Measurements from ENCODE around the gene KRT13.

Gene KRT13

DNA sequence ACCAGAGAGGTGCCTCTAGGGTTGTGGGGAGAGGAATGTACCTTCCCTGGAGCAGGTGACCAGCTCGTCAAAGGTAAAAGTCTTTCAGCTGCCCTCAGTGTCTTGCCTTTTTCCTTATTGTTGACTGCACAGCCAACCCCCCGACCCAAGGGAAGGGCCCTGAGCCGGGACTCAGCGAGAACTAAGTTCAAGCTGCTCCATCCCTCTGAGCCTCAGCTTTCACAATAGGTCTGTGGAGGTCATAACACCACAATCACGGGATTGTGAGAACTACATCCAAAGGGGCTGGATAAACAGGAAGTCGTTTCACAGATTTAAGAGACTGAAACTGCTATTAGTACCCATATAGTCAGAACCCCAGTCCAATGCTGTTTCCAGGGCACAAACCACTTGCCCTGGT, 13.1 kb downstream of the KRT13 start:
- H3K36me3 ChIP-seq (ENCODE audit: insufficient read depth), result no peaks in the 10 kb centered on the region
- no peaks in the 10 kb centered on the region; the same call in 1 of the 2 replicates for H3K27me3 ChIP-seq (ENCODE audit: insufficient read depth, low read depth)
- H4K20me1 ChIP-seq (ENCODE audit: insufficient read depth), result no peaks in the 10 kb centered on the region
- H3K4me2 ChIP-seq, result no peak overlapping the region
- TF ChIP-seq, protein P1, sequence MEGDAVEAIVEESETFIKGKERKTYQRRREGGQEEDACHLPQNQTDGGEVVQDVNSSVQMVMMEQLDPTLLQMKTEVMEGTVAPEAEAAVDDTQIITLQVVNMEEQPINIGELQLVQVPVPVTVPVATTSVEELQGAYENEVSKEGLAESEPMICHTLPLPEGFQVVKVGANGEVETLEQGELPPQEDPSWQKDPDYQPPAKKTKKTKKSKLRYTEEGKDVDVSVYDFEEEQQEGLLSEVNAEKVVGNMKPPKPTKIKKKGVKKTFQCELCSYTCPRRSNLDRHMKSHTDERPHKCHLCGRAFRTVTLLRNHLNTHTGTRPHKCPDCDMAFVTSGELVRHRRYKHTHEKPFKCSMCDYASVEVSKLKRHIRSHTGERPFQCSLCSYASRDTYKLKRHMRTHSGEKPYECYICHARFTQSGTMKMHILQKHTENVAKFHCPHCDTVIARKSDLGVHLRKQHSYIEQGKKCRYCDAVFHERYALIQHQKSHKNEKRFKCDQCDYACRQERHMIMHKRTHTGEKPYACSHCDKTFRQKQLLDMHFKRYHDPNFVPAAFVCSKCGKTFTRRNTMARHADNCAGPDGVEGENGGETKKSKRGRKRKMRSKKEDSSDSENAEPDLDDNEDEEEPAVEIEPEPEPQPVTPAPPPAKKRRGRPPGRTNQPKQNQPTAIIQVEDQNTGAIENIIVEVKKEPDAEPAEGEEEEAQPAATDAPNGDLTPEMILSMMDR (conservative IDR thresholded peaks at IDR 0.05; ENCODE audit: low read depth, low read length), result no peak
- H3K79me2 ChIP-seq (ENCODE audit: insufficient read depth, low read depth), result no peaks in the 10 kb centered on the region
- H3K4me1 ChIP-seq (ENCODE audit: low read depth, poor library complexity, severe bottlenecking), result no peaks in the 10 kb centered on the region
- no peak overlapping the region for H3K4me3 ChIP-seq (IDR thresholded peaks at IDR 0.05; ENCODE audit: insufficient read depth, low read depth, low read length)
- no peak overlapping the region for H3K9ac ChIP-seq
- H2AFZ ChIP-seq (ENCODE audit: low read depth), result no peak overlapping the region
- H3K27ac ChIP-seq, result no peak overlapping the region

DNA sequence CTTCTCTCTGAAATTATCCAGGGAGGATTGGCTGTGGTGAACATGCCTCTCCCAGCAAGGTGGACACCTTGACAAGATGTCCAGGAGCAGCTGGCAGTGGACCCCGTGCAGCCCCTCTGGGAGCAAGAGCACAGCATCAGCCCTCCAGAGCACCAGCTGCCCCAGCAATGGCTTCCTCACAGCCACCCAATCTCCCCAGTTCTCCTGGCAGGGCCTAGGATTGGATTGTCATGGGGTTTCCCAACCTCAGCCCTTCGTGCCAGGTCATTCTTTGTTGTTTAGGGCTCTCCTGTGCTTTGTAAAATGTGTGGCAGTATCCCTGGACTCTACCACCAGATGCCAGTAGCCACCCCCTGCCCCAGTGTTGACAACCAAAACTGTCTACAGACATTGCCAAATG, 13.9 kb downstream of the KRT13 start:
- no peak overlapping the region for H3K27ac ChIP-seq
- TF ChIP-seq, protein P1 (conservative IDR thresholded peaks at IDR 0.05; ENCODE audit: low read depth, low read length), result no peak
- H4K20me1 ChIP-seq (ENCODE audit: insufficient read depth), result no peaks in the 10 kb centered on the region
- H3K4me1 ChIP-seq (ENCODE audit: low read depth, poor library complexity, severe bottlenecking), result no peaks in the 10 kb centered on the region
- no peaks in the 10 kb centered on the region for H3K79me2 ChIP-seq (ENCODE audit: insufficient read depth, low read depth)
- H3K36me3 ChIP-seq (ENCODE audit: insufficient read depth), result no peaks in the 10 kb centered on the region
- no peaks in the 10 kb centered on the region; the same call in 1 of the 2 replicates for H3K27me3 ChIP-seq (ENCODE audit: insufficient read depth, low read depth)
- H3K4me2 ChIP-seq, result no peak overlapping the region
- H3K9ac ChIP-seq, result no peak overlapping the region
- H3K4me3 ChIP-seq (IDR thresholded peaks at IDR 0.05; ENCODE audit: insufficient read depth, low read depth, low read length), result no peak overlapping the region
- no peak overlapping the region for H2AFZ ChIP-seq (ENCODE audit: low read depth)

DNA sequence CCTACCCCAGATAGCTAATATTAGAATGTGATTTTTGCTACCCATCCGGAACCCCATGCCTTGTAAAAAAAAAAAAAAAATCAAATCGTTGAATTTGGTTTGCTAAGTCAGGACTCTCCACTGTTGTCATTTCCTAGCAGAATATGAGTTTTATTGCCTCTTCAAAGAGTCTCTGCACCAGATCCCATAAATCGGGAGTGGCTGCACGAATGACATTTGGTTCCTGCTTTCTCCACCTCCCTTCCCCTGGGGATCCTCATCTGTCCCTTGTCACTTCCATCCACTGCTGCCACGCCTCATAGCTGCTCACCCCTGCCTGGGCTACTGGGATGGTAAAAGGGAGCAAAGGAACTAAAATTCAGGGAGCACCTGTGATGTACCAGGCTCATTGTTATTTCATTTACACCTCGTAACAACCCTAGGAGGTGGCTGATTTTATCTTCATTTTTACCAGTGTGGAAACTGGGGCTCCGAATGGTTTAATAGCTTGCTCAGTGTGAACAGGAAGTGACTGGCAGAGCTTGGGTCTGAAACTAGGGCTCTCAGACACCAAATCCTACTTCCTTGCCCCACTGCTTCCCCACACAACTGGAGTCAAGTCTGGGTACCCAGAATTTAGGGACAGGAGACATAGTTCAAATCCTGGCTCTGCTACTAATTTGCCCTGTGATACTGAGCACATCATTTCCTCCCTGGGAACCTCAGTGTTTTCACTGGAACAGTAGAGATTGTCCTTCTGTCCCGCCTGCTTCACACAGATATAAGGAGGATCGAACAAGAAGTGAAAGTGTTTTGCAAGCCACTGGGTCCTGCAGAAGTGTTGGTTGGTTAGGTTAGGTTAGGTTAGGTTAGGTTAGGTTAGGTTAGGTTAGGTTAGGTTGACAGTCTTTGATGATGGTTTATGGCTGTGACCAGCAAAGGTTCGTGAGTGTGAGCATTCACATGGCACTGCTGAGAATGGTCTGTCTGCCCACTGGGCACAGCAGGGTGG, 15.1 kb downstream of the KRT13 start:
- TF ChIP-seq, protein P1 (conservative IDR thresholded peaks at IDR 0.05; ENCODE audit: low read depth, low read length), result no peak
- H3K36me3 ChIP-seq (ENCODE audit: insufficient read depth), result no peaks in the 10 kb centered on the region
- H2AFZ ChIP-seq (ENCODE audit: low read depth), result no peak overlapping the region
- H3K27me3 ChIP-seq (ENCODE audit: insufficient read depth, low read depth), result no peaks in the 10 kb centered on the region; the same call in 1 of the 2 replicates
- no peaks in the 10 kb centered on the region for H3K79me2 ChIP-seq (ENCODE audit: insufficient read depth, low read depth)
- H3K4me3 ChIP-seq (IDR thresholded peaks at IDR 0.05; ENCODE audit: insufficient read depth, low read depth, low read length), result no peak overlapping the region
- H3K27ac ChIP-seq, result no peak overlapping the region
- no peak overlapping the region for H3K9ac ChIP-seq
- no peak overlapping the region for H3K4me2 ChIP-seq
- H3K4me1 ChIP-seq (ENCODE audit: low read depth, poor library complexity, severe bottlenecking), result no peaks in the 10 kb centered on the region
- H4K20me1 ChIP-seq (ENCODE audit: insufficient read depth), result no peaks in the 10 kb centered on the region

DNA sequence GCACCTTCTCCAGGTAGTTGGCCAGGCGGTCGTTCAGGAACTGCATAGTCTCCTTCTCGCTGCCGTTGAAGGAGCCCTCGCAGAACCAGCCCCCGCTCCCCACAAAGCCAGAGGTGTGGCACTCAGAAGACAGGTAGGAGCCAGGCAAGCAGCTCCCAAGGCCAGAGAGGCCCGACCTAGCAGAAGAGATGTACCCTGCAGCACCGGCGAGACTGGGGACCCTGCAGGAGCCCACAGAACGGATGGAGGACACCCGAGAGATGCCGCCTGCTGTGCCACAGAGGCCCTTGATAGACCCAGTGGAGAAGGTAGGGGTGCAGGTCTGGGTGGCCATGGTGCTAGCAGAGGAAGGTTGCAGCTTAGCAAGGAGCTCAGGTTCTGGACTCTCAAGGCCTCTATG, 15.9 kb downstream of the KRT13 start, which contains the start of gene KRT36:
Gene KRT36 (minus strand): TSS at position 380 of the 400 bp plus-strand sequence. CDS start 46 bp downstream, at position 334.
- H3K4me3 ChIP-seq (IDR thresholded peaks at IDR 0.05; ENCODE audit: insufficient read depth, low read depth, low read length), result no peak within 1 kb of the TSS
- H2AFZ ChIP-seq (ENCODE audit: low read depth), result no peak within 1 kb of the TSS
- no peak within 1 kb of the TSS for H3K9ac ChIP-seq
- TF ChIP-seq, protein P1 (conservative IDR thresholded peaks at IDR 0.05; ENCODE audit: low read depth, low read length), result no peak
- no peak within 1 kb of the TSS for H3K27ac ChIP-seq
- H3K36me3 ChIP-seq (ENCODE audit: insufficient read depth), result no peaks in the 10 kb centered on the region
- no peaks in the 10 kb centered on the region for H3K79me2 ChIP-seq (ENCODE audit: insufficient read depth, low read depth)
- H3K4me2 ChIP-seq, result no peak within 1 kb of the TSS
- H4K20me1 ChIP-seq (ENCODE audit: insufficient read depth), result no peaks in the 10 kb centered on the region
- H3K4me1 ChIP-seq (ENCODE audit: low read depth, poor library complexity, severe bottlenecking), result no peaks in the 10 kb centered on the region
- H3K27me3 ChIP-seq (ENCODE audit: insufficient read depth, low read depth), result no peaks in the 10 kb centered on the region; the same call in 1 of the 2 replicates
